BE2C (cell line): ENCODE data around the gene TOR2A.
A peak's percentile ranks its signal among the peaks of the same experiment; 100 is the strongest.

ENCODE experiments used
- DNase-seq: peaks from one replicate; pipeline ENCODE4 v3.0.0-alpha.2; 2020
- H3K27me3 ChIP-seq: fragments of 250-450 bp; sonication (Bioruptor Pico); 2 replicates; pipeline ENCODE4 v1.5.1; 2020; ENCODE audit warnings: mild to moderate bottlenecking
- H3K36me3 ChIP-seq: fragments of 250-450 bp; sonication (Bioruptor Pico); 2 replicates; pipeline ENCODE4 v1.5.1; 2020; ENCODE audit warnings: mild to moderate bottlenecking
- H3K4me1 ChIP-seq: fragments of 250-450 bp; sonication (Bioruptor Pico); 2 replicates; pipeline ENCODE4 v1.5.1; 2020
- H3K4me3 ChIP-seq: 2 replicates; pipeline ENCODE4 v1.5.1; 2011; ENCODE audit warnings: low read depth, low read length
- H3K9me3 ChIP-seq: fragments of 250-450 bp; sonication (Bioruptor Pico); 2 replicates; pipeline ENCODE4 v1.5.1; 2020
- TF ChIP-seq, protein P1 (sequence below): IDR thresholded peaks from 2 replicates; pipeline ENCODE4 v1.5.1; 2012; ENCODE audit warnings: mild to moderate bottlenecking, low read depth, low read length

The TOR2A gene

GRCh38 chr9:127720865-127721227 is 14.2 kb downstream of the TOR2A start:
- Histone ChIP-seq H3K9me3 (no peaks in the 10 kb centered on the region), H3K4me3 (no peak overlapping the region), H3K36me3 (no peaks in the 10 kb centered on the region), H3K27me3 (no peaks in the 10 kb centered on the region), H3K4me1 (peaks cover 15% of the 10 kb centered on the region)
- TF ChIP-seq, protein P1, sequence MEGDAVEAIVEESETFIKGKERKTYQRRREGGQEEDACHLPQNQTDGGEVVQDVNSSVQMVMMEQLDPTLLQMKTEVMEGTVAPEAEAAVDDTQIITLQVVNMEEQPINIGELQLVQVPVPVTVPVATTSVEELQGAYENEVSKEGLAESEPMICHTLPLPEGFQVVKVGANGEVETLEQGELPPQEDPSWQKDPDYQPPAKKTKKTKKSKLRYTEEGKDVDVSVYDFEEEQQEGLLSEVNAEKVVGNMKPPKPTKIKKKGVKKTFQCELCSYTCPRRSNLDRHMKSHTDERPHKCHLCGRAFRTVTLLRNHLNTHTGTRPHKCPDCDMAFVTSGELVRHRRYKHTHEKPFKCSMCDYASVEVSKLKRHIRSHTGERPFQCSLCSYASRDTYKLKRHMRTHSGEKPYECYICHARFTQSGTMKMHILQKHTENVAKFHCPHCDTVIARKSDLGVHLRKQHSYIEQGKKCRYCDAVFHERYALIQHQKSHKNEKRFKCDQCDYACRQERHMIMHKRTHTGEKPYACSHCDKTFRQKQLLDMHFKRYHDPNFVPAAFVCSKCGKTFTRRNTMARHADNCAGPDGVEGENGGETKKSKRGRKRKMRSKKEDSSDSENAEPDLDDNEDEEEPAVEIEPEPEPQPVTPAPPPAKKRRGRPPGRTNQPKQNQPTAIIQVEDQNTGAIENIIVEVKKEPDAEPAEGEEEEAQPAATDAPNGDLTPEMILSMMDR = no peak
- no peak for DNase-seq

- no peak for DNase-seq
- Histone ChIP-seq H3K27me3 (no peaks in the 10 kb centered on the region), H3K4me1 (peaks cover 15% of the 10 kb centered on the region), H3K9me3 (no peaks in the 10 kb centered on the region), H3K4me3 (no peak overlapping the region), H3K36me3 (no peaks in the 10 kb centered on the region)
- TF ChIP-seq, protein P1 = no peak
These were observed 14.8 kb downstream of the TOR2A start for GRCh38 chr9:127720031-127720864.

- DNase-seq = no peak
- Histone ChIP-seq H3K9me3 (no peaks in the 10 kb centered on the region), H3K4me1 (peaks cover 10% of the 10 kb centered on the region), H3K4me3 (no peak overlapping the region), H3K27me3 (no peaks in the 10 kb centered on the region), H3K36me3 (no peaks in the 10 kb centered on the region)
- TF ChIP-seq, protein P1 = no peak
These were observed 17.3 kb downstream of the TOR2A start for GRCh38 chr9:127717766-127718165.

GRCh38 chr9:127716412-127716811 is 18.7 kb downstream of the TOR2A start:
- no peak overlapping the region; the same call in 1 of the 2 replicates for H3K4me3 ChIP-seq
- TF ChIP-seq, protein P1 = no peak
- H3K36me3 ChIP-seq = no peaks in the 10 kb centered on the region
- no peaks in the 10 kb centered on the region for H3K9me3 ChIP-seq
- no peak for DNase-seq
- peaks cover 10% of the 10 kb centered on the region for H3K4me1 ChIP-seq
- no peaks in the 10 kb centered on the region for H3K27me3 ChIP-seq

DNA sequence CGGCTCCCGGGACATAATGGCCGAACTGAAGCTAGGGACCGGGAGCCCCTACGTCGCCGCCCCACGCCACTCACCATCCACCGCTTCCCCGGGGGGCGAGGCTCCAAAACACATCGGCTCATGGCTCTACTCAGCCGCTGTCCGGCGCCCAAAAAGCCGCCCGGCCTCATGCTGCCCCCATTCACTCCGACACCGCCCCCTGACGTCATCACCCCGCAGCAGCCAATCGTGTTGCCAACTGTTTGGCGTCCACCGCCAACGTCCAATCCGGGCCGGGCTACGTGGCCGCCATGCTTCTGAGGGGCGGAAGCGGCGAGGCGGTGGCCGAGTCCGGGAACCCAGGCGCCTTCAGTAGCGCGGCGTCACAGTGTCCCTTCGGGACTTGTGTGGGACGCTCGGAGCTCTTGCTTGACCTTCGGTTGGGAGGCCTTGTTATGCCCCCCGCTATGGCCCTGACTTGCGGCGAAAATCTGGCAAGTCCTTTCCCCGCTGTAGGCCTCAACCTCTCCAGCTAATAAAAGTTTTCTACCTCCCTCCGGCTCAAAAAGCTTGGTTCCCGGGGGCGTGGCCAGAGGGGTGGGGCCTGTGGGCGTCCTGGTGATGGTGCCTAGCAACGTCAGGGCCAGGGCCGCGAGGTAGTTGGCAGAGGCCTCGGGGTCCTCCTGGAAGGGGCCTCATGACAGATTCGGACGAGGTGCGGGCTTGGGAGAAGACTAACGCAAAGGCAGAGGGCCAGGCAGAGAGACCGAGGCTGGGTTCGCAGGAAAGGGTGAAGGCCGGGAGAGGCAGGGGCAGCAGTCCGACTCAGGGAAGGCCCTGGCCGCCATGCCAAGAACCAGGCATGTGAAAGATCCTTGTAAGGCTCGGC is 19.4 kb downstream of the TOR2A start, which contains the start of the genes PTRH1 and TTC16:
TSS of gene PTRH1 (minus strand) at position 194 of the 868 bp plus-strand sequence. CDS start at position 170, 24 bp downstream.
TSS of gene TTC16 (plus strand) at position 610 of the 868 bp plus-strand sequence. CDS start at position 677, 67 bp downstream.
- DNase-seq = peak; percentile 98
- H3K36me3 ChIP-seq = no peaks in the 10 kb centered on the region
- H3K4me1 ChIP-seq = peaks cover 10% of the 10 kb centered on the region
- no peaks in the 10 kb centered on the region for H3K9me3 ChIP-seq
- TF ChIP-seq, protein P1 = no peak
- H3K4me3 ChIP-seq = peak within 1 kb of the TSS; percentile 88
- no peaks in the 10 kb centered on the region for H3K27me3 ChIP-seq
